ENCODE measurements around the gene ARFGAP2.

Gene ARFGAP2

DNA sequence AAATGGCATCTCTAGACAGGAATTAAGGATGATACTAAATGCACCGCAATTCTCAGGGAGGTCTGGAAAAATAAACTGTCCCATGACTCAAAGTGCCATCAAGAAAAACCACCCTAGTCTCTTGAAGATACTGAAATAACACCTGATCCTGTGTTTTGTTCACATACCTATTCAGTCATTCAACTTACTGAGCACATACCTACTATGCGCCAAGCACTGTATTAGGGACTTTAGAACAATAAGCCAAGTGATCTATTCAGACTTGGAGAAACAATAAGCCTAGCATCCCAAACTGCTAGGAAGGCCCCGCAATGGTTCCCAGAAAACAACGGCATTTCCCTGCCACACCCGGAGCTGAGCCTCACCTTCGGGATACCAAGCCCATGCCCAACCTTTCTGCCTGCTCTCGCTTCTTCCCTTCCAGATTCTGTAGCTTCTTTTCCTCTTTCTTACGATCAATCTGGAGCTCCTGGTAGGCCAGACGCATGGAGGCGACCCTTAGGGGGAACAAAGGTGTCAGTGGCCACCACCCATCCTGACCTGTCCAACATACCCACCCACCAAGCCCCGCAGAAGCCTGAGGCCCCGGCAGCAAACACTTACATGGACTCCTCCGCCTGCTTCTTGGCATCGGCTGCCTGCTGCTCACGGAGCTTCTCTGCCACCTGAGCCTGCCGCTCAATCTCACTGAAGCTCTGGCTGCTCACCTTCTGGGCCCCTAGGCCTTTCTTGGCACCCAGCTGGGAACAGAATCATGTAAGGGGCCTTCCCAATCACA is 5.4 kb downstream of the ARFGAP2 start:
- Mint-ChIP-seq H3K27me3 (no peaks in the 10 kb centered on the region), H3K27ac (no peak overlapping the region), H3K4me1 (peaks cover 22 to 36% of the 10 kb centered on the region in 2 donors), H3K36me3 (peaks cover 24 to 33% of the 10 kb centered on the region in 2 donors), H3K4me3 (no peak overlapping the region), H3K9me3 (no peaks in the 10 kb centered on the region)
- DNase-seq: no peak
- no peak for ATAC-seq (replicated peaks)

GRCh38 chr11:47166368-47166767 is 10.3 kb downstream of the ARFGAP2 start:
- H3K27me3 Mint-ChIP-seq: no peaks in the 10 kb centered on the region
- H3K9me3 Mint-ChIP-seq: no peaks in the 10 kb centered on the region
- no peak overlapping the region for H3K4me3 Mint-ChIP-seq
- no peak for DNase-seq
- H3K27ac Mint-ChIP-seq: peak overlapping the region; percentile 68
- no peak for ATAC-seq (replicated peaks)
- peaks cover 6 to 9% of the 10 kb centered on the region in 2 donors for H3K4me1 Mint-ChIP-seq
- peaks cover 27 to 39% of the 10 kb centered on the region in 2 donors for H3K36me3 Mint-ChIP-seq

- Mint-ChIP-seq H3K4me1 (peaks cover 4 to 10% of the 10 kb centered on the region in 2 donors), H3K27ac (peak overlapping the region; percentile 14), H3K4me3 (no peak overlapping the region), H3K27me3 (no peaks in the 10 kb centered on the region), H3K9me3 (no peaks in the 10 kb centered on the region), H3K36me3 (peaks cover 27 to 34% of the 10 kb centered on the region in 2 donors)
- no peak for ATAC-seq (replicated peaks)
- no peak for DNase-seq
Measured at GRCh38 chr11:47165253-47165840, 11.3 kb downstream of the ARFGAP2 start.

DNA sequence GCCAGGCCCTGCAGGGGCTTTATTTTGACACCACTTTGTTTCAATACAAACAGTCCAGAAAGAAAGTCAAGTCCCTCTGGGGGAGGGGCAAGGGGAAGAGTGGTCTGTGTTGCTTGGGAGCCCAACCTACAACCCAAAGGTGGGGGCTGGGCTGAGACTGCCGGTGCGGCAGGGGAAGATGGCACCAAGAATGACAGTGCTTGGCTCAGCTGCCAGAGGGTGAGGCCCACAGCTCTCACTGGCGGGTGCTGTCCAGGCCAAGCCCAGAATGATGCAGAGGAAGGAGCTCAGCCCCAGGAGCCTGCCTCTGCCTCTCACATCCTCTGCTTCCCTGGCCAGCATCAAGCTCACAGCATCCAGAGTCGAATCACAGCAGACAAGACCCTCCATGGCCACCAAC is 12.4 kb downstream of the ARFGAP2 start:
- peaks cover 29 to 44% of the 10 kb centered on the region in 2 donors for H3K36me3 Mint-ChIP-seq
- peak overlapping the region; percentile 86 for H3K27ac Mint-ChIP-seq
- peaks cover 4 to 10% of the 10 kb centered on the region in 2 donors for H3K4me1 Mint-ChIP-seq
- DNase-seq (no peak), ATAC-seq (replicated peaks) (no peak)
- no peaks in the 10 kb centered on the region for H3K9me3 Mint-ChIP-seq
- no peak overlapping the region for H3K4me3 Mint-ChIP-seq
- no peaks in the 10 kb centered on the region for H3K27me3 Mint-ChIP-seq

DNA sequence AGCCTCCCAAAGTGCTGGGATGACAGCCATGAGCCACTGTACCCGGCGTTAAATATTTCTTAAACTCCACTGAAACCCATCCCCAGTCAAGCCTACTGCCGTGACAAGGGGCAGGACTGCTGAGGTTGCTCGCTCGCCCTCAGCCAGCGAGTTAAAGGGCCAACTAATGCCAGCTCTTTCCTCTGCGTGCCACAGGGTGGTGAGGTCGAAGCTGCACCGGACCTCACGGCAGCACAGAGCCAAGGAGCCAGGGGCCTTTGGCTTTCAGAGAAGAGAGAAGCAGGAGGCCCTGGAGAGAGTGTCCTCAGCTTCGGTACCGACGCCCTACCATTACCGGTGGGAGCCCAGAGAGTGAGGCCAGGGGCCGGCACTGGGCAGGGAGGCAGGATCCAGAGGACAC is 12.8 kb downstream of the ARFGAP2 start:
- no peak overlapping the region for H3K4me3 Mint-ChIP-seq
- H3K4me1 Mint-ChIP-seq: peaks cover 4 to 10% of the 10 kb centered on the region in 2 donors
- no peaks in the 10 kb centered on the region for H3K9me3 Mint-ChIP-seq
- H3K36me3 Mint-ChIP-seq: peaks cover 34 to 48% of the 10 kb centered on the region in 2 donors
- DNase-seq (no peak), ATAC-seq (replicated peaks) (no peak)
- peak overlapping the region; percentile 86 for H3K27ac Mint-ChIP-seq
- H3K27me3 Mint-ChIP-seq: no peaks in the 10 kb centered on the region

- no peaks in the 10 kb centered on the region for H3K9me3 Mint-ChIP-seq
- peaks cover 36 to 53% of the 10 kb centered on the region in 2 donors for H3K36me3 Mint-ChIP-seq
- H3K27ac Mint-ChIP-seq: peak overlapping the region; percentile 47
- H3K4me1 Mint-ChIP-seq: peaks cover 4 to 10% of the 10 kb centered on the region in 2 donors
- H3K4me3 Mint-ChIP-seq: no peak overlapping the region
- DNase-seq (no peak), ATAC-seq (replicated peaks) (no peak)
- no peaks in the 10 kb centered on the region for H3K27me3 Mint-ChIP-seq
Measured at GRCh38 chr11:47163193-47163592, 13.5 kb downstream of the ARFGAP2 start.

GRCh38 chr11:47162426-47162825 is 14.3 kb downstream of the ARFGAP2 start:
- Mint-ChIP-seq H3K27me3 (no peaks in the 10 kb centered on the region), H3K36me3 (peaks cover 36 to 55% of the 10 kb centered on the region in 2 donors), H3K4me1 (peaks cover 4 to 10% of the 10 kb centered on the region in 2 donors), H3K4me3 (no peak overlapping the region), H3K9me3 (no peaks in the 10 kb centered on the region), H3K27ac (peak overlapping the region; percentile 75)
- DNase-seq (no peak), ATAC-seq (replicated peaks) (no peak)

DNA sequence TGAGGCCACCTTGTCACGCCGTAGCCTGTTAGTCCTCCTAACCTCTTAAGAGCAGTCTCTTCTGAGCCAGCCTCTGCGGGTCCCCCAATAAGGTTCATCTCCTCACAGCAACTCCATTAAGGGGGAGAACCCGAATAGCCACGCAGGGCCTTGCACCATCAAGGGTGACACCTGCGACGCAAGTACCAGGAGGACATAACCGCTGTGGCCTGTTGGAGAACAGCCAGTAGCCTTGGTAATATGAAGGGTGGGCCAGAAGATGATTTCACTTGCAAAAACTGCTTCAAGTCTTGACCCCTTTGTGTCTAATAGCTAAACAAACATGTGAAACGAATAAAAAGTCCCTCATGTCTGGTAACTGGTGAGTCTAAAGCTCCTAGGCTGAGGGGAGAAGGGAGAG is 14.8 kb downstream of the ARFGAP2 start:
- peak overlapping the region in 1 of 2 donors; percentile 29 for H3K4me3 Mint-ChIP-seq

DNA sequence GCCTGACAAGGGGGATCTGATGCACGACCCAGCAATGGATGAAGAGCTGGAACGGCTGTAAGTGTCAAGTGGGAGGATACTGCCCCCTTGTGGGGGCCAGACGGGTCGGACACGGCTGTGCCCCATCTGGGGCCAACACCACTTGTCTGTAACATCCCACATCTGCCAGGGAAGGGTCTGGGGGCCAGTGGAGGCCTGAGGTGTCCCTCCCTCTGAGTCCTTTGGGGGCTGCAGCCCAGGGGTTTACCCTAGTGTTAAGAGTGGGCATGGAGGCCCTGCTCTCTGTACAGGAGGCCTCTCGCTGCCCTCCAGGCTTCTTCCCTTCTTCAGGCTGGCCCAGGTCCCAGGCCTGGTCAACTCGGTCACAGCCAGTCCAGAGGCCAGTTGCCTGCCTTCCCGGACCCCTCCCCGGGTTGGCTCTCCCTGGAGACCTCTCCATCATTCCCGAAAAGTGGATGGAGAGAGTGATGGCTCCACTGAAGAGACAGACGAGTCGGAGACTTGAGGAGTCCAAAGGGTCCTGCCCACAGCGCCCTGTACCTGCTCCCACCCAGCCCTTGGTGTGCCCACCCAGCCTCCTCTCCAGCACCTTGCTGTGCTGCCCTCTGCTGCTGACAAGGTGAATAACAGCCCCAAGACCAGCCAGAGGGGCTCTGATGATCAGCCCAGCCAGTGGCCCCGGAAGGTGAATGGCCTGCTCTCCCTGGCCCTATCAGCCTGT is 15.4 kb downstream of the ARFGAP2 start:
- Mint-ChIP-seq H3K9me3 (no peaks in the 10 kb centered on the region), H3K4me3 (no peak overlapping the region), H3K27me3 (no peaks in the 10 kb centered on the region), H3K4me1 (peaks cover 4 to 10% of the 10 kb centered on the region in 2 donors), H3K36me3 (peaks cover 38 to 55% of the 10 kb centered on the region in 2 donors), H3K27ac (peak overlapping the region; percentile 75)
- ATAC-seq (replicated peaks) (peak; percentile 86 to 87), DNase-seq (peak; percentile 48)

More for the DNA sequence above, 14.8 kb downstream of the ARFGAP2 start:
- Mint-ChIP-seq H3K27ac (peak overlapping the region; percentile 75), H3K27me3 (no peaks in the 10 kb centered on the region), H3K4me1 (peaks cover 4 to 10% of the 10 kb centered on the region in 2 donors), H3K9me3 (no peaks in the 10 kb centered on the region), H3K36me3 (peaks cover 37 to 55% of the 10 kb centered on the region in 2 donors)
- ATAC-seq (replicated peaks) (no peak), DNase-seq (no peak)

- Mint-ChIP-seq H3K36me3 (peaks cover 37 to 53% of the 10 kb centered on the region in 2 donors), H3K27ac (no peak overlapping the region), H3K4me3 (no peak overlapping the region), H3K27me3 (no peaks in the 10 kb centered on the region), H3K9me3 (no peaks in the 10 kb centered on the region), H3K4me1 (peaks cover 4 to 10% of the 10 kb centered on the region in 2 donors)
- ATAC-seq (replicated peaks) (peak; percentile 6 to 10), DNase-seq (no peak)
Measured at GRCh38 chr11:47160753-47161133, 15.9 kb downstream of the ARFGAP2 start.

GRCh38 chr11:47158242-47158641 is 18.4 kb downstream of the ARFGAP2 start:
- no peaks in the 10 kb centered on the region for H3K27me3 Mint-ChIP-seq
- no peak overlapping the region for H3K4me3 Mint-ChIP-seq
- H3K27ac Mint-ChIP-seq: no peak overlapping the region
- H3K4me1 Mint-ChIP-seq: peaks cover 15 to 27% of the 10 kb centered on the region in 2 donors
- H3K36me3 Mint-ChIP-seq: peaks cover 24 to 50% of the 10 kb centered on the region in 2 donors
- no peak for ATAC-seq (replicated peaks)
- no peaks in the 10 kb centered on the region for H3K9me3 Mint-ChIP-seq
- DNase-seq: no peak

GRCh38 chr11:47157805-47158204 is 18.9 kb downstream of the ARFGAP2 start:
- Mint-ChIP-seq H3K27ac (peak overlapping the region; percentile 4), H3K27me3 (no peaks in the 10 kb centered on the region), H3K4me1 (peaks cover 19 to 32% of the 10 kb centered on the region in 2 donors), H3K9me3 (no peaks in the 10 kb centered on the region), H3K36me3 (peaks cover 23 to 53% of the 10 kb centered on the region in 2 donors), H3K4me3 (no peak overlapping the region)
- ATAC-seq (replicated peaks) (no peak), DNase-seq (no peak)

DNA sequence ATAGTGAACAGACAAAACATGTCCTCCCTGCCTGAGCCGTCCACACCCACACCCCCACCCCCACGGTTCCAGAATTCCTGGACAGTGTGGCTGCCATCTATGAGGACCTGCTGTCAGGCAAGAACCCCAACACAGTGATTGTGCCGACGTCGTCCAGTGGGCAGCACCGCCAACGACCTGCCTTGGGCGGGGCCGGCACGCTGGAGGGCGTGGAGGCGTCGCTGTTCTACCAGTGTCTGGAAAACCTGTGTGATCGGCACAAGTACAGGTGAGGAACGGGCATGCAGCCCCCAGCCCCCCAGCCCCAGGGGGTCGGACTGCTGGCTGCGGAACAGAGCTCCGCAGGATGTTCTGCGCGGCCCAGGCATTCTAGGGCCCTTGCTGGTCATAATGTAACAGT is 19.7 kb downstream of the ARFGAP2 start:
- ATAC-seq (replicated peaks): no peak
- Mint-ChIP-seq H3K36me3 (peaks cover 22 to 46% of the 10 kb centered on the region in 2 donors), H3K4me3 (no peak overlapping the region), H3K27me3 (no peaks in the 10 kb centered on the region), H3K9me3 (no peaks in the 10 kb centered on the region), H3K4me1 (peaks cover 21 to 35% of the 10 kb centered on the region in 2 donors), H3K27ac (no peak overlapping the region)
- no peak for DNase-seq

DNA sequence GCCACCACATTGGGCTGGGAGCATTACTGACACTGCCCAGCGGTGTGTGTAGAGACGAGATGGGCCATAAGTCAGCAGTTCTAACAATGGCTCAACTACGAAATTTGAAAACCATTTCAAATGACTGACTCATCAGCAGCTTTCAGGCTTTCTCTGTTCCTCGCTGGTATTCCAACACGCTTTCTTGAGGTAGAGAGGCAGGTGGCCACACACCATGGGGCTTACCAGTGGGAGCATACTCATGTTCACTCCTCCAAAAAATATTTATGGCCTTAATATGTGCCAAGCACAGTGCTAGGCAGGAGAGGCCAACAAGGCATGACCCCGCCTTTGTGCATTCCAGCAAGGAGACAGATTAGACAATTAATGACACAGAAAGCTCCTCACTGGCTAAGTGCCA is 20.3 kb downstream of the ARFGAP2 start:
- H3K27me3 Mint-ChIP-seq: no peaks in the 10 kb centered on the region
- no peak for ATAC-seq (replicated peaks)
- H3K4me1 Mint-ChIP-seq: peaks cover 19 to 29% of the 10 kb centered on the region in 2 donors

More for the DNA sequence above, 20.3 kb downstream of the ARFGAP2 start:
- Mint-ChIP-seq H3K27ac (no peak overlapping the region), H3K9me3 (no peaks in the 10 kb centered on the region), H3K4me3 (no peak overlapping the region), H3K36me3 (peaks cover 19 to 45% of the 10 kb centered on the region in 2 donors)
- DNase-seq: no peak
